SK-N-SH (cell line): ENCODE data around the gene NOMO2. TPM values are rescaled to one million over a fixed set of nuclear protein-coding genes. Genes with fewer than 3 reads are reported as not detected.
"Not testable (repeated sequence)": the region's sequence is repeated elsewhere in the genome, so short reads cannot be mapped to it uniquely, and the experiment has no call there.

Experiments used
- CTCF ChIA-PET: fragments of 300-600, 350-600 bp; formaldehyde crosslinking; extraction: SDS; loops from one replicate; lab custom pipeline; 2021; lab: Yijun Ruan, JAX
- POLR2A ChIA-PET: fragments of 350-600 bp; sonication (Branson Sonifier 250); formaldehyde crosslinking; extraction: SDS; loops from one replicate; lab custom pipeline; 2020; ENCODE audit warnings: antibody characterized with exemption, inconsistent platforms; lab: Yijun Ruan, JAX
- DNase-seq: peaks from one replicate; pipeline ENCODE4 v3.0.0; 2012
- H2AFZ ChIP-seq: fragments of 200-600 bp; sonication (generic); 2 replicates; pipeline ENCODE4 v1.8.1; 2016; ENCODE audit warnings: antibody characterized with exemption, mild to moderate bottlenecking, low read depth
- H3F3A ChIP-seq: fragments of 200-600 bp; sonication (generic); replicated peaks from 2 replicates; pipeline ENCODE3; 2016; ENCODE audit warnings: antibody characterized with exemption, mild to moderate bottlenecking; ENCODE audit not compliant: insufficient read depth
- H3K27ac ChIP-seq, 2 experiments: fragments of 200-500 bp in 1 of 2; fragments of 200-600 bp in 1 of 2; sonication (Bioruptor generic) in 1 of 2; sonication (generic), shearing (Covaris generic) in 1 of 2; 2 replicates each; pipeline versions ENCODE4 v1.5.1 to v1.6.1; 2014 to 2016; ENCODE audit warnings: low read depth in 2 of 2, inconsistent platforms in 1 of 2, low read length in 1 of 2, mild to moderate bottlenecking in 1 of 2, mixed read lengths in 1 of 2
- H3K27me3 ChIP-seq: fragments of 200-600 bp; sonication (generic), shearing (Covaris generic); 2 replicates; pipeline ENCODE4 v1.6.1; 2016; ENCODE audit warnings: mixed run types; ENCODE audit not compliant: insufficient read depth
- H3K36me3 ChIP-seq, 2 experiments: fragments of 200-500 bp in 1 of 2; fragments of 200-600 bp in 1 of 2; sonication (Bioruptor generic) in 1 of 2; sonication (generic) in 1 of 2; replicated peaks in 1 of 2; 2 replicates each; pipeline versions ENCODE3 to v1.5.1; 2014 to 2016; ENCODE audit warnings: low read length in 1 of 2, mild to moderate bottlenecking in 1 of 2; ENCODE audit not compliant: insufficient read depth in 2 of 2, control insufficient read depth in 1 of 2
- H3K4me1 ChIP-seq, 2 experiments: fragments of 200-500 bp in 1 of 2; fragments of 200-600 bp in 1 of 2; sonication (Bioruptor generic) in 1 of 2; sonication (generic), shearing (Covaris generic) in 1 of 2; 2 replicates each; pipeline versions ENCODE4 v1.5.1 to v1.6.1; 2014 to 2016; ENCODE audit warnings: low read depth in 1 of 2, low read length in 1 of 2, mixed run types in 1 of 2; ENCODE audit not compliant: insufficient read depth in 2 of 2, control insufficient read depth in 1 of 2
- H3K4me2 ChIP-seq: fragments of 200-600 bp; sonication (generic), shearing (Covaris generic); 2 replicates; pipeline ENCODE4 v1.6.1; 2017; ENCODE audit warnings: mixed run types
- H3K4me3 ChIP-seq, 2 experiments: fragments of 200-500 bp in 1 of 2; fragments of 200-600 bp in 1 of 2; sonication (Bioruptor generic) in 1 of 2; sonication (generic), shearing (Covaris generic) in 1 of 2; 2 replicates each; pipeline versions ENCODE4 v1.5.1 to v1.8.1; 2014 to 2016; ENCODE audit warnings: low read depth in 2 of 2, inconsistent platforms in 1 of 2, low read length in 1 of 2, mild to moderate bottlenecking in 1 of 2, mixed read lengths in 1 of 2, moderate library complexity in 1 of 2
- H3K79me2 ChIP-seq: fragments of 200-600 bp; sonication (generic); 2 replicates; pipeline ENCODE4 v1.8.1; 2017; ENCODE audit warnings: mild to moderate bottlenecking; ENCODE audit not compliant: insufficient read depth
- H3K9ac ChIP-seq: fragments of 200-600 bp; sonication (generic); 2 replicates; pipeline ENCODE4 v1.6.1; 2017; ENCODE audit warnings: mixed run types
- H3K9me2 ChIP-seq: fragments of 200-600 bp; sonication (generic); 2 replicates; pipeline ENCODE4 v1.6.1; 2017; ENCODE audit warnings: mixed run types
- H3K9me3 ChIP-seq: fragments of 200-600 bp; sonication (generic); 2 replicates; pipeline ENCODE4 v1.6.1; 2017; ENCODE audit warnings: mixed run types, mild to moderate bottlenecking, moderate library complexity
- H4K20me1 ChIP-seq: fragments of 200-600 bp; sonication (generic); 2 replicates; pipeline ENCODE4 v1.6.1; 2017; ENCODE audit warnings: mild to moderate bottlenecking, mixed run types; ENCODE audit not compliant: insufficient read depth
- FOSL2 ChIP-seq: IDR thresholded peaks from 2 replicates; pipeline ENCODE4 v1.4.0; 2012; ENCODE audit warnings: low read depth, mild to moderate bottlenecking, moderate library complexity, borderline replicate concordance
- WGBS: methylation state at CpG from one replicate; pipeline ENCODE4 v1.1.6; 2017; ENCODE audit warnings: low lambda C conversion rate; 5-methylcytosine and 5-hydroxymethylcytosine counted together
- polyA plus RNA-seq, 3 experiments: library from polyadenylated mRNA; depleted of rRNA; stranded (reverse); fragments of >200 nt; gene quantifications; 2 replicates each; pipeline ENCODE4 v1.2.3, GENCODE V29; 2012

NOMO2 gene
- polyA plus RNA-seq, 1 of the 3 experiments (the other 2 are of a cell fraction): 202 TPM

DNA sequence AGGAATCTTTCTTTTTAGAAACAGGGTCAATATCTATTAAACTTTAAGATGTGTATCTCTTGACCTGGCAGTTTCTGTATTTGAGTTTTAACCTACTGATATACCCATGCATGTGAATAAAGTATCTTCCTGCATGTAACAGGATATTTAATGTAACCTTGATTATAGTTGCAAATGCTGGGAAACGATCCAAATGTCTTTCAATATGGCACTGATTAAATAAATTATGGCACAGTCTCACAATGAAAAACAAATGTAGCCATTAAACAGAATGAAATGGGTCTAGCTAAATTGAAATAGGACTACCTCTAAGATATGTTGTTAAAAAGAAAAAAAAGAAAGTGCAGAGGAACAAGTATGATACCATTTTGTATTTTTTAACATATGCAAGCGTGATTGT lies 35.8 kb upstream of the NOMO2 start:
- H2AFZ ChIP-seq, H3K4me3 ChIP-seq, DNase-seq, CTCF ChIA-PET, H3K9me2 ChIP-seq, H3K4me2 ChIP-seq, POLR2A ChIA-PET, H4K20me1 ChIP-seq, H3K27ac ChIP-seq, H3K9me3 ChIP-seq, H3K4me1 ChIP-seq, H3K79me2 ChIP-seq, H3F3A ChIP-seq, H3K9ac ChIP-seq, H3K27me3 ChIP-seq, H3K36me3 ChIP-seq: not testable (repeated sequence)
- WGBS: 3% methylated on average over 2 of the region's 2 CpGs

DNA sequence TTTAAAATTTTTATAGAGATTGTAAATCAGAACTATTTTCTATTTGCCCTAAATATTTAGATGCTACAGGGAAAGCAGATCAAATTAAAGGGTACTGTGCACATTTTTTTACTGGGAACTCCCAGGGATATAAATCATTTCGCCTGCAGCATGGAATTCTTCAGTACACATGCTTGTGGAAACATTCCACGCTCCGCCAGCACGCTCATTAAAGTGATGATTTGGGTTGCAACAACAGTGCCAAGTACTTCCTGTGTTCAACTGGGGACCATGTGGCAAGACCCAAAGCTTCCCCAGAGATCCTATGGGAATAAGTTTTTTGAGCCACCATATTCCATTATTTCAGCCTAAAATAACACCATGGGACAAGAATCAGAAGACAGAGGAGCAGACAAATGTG lies 35.4 kb upstream of the NOMO2 start:
- H3K36me3 ChIP-seq, CTCF ChIA-PET, H4K20me1 ChIP-seq, DNase-seq, H3K9ac ChIP-seq, H3K9me2 ChIP-seq, H3K4me1 ChIP-seq, H3K79me2 ChIP-seq, H3K4me2 ChIP-seq, H3F3A ChIP-seq, H3K4me3 ChIP-seq, POLR2A ChIA-PET, H3K27ac ChIP-seq, H3K9me3 ChIP-seq, H3K27me3 ChIP-seq, H2AFZ ChIP-seq: not testable (repeated sequence)
- WGBS: 6% methylated on average over 4 of the region's 4 CpGs

DNA sequence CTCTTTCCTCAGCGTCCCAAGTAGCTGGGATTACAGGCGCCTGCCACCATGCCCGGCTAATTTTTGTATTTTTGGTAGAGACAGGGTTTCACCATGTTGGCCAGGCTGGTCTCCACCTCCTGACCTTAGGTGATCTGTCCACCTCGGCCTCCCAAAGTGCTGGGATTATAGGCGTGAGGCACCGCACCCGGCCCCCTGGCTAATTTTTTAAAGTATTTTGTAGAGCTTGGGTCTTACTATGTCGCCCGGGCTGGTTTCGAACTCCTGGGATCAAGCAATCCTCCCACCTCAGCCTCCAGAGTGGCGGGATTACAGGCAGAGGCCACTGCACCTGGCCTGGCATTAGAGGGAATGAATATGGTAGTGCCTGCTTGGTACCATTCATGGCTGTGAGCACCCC lies 33.9 kb upstream of the NOMO2 start:
- H2AFZ ChIP-seq, H3K4me2 ChIP-seq, H3K36me3 ChIP-seq, DNase-seq, H3K79me2 ChIP-seq, H3K27me3 ChIP-seq, H3K9me2 ChIP-seq, H3F3A ChIP-seq, H3K9ac ChIP-seq, H3K4me3 ChIP-seq, H3K4me1 ChIP-seq, POLR2A ChIA-PET, CTCF ChIA-PET, H3K9me3 ChIP-seq, H3K27ac ChIP-seq, H4K20me1 ChIP-seq: not testable (repeated sequence)
- 70% methylated on average over 11 of the region's 11 CpGs for WGBS

GRCh38 chr16:18594880-18595279 lies 33.0 kb upstream of the NOMO2 start:
- H3K9me3 ChIP-seq, H2AFZ ChIP-seq, H4K20me1 ChIP-seq, H3K4me1 ChIP-seq, H3K79me2 ChIP-seq, H3K27ac ChIP-seq, H3K4me2 ChIP-seq, H3K4me3 ChIP-seq, POLR2A ChIA-PET, DNase-seq, H3K36me3 ChIP-seq, H3K9me2 ChIP-seq, H3K27me3 ChIP-seq, H3K9ac ChIP-seq, H3F3A ChIP-seq, CTCF ChIA-PET: not testable (repeated sequence)
- TF ChIP-seq FOSL2: 0 out of 2 replicates have a peak, but pooled peaks have one; percentile 18
- WGBS: 51% methylated on average over 5 of the region's 5 CpGs

DNA sequence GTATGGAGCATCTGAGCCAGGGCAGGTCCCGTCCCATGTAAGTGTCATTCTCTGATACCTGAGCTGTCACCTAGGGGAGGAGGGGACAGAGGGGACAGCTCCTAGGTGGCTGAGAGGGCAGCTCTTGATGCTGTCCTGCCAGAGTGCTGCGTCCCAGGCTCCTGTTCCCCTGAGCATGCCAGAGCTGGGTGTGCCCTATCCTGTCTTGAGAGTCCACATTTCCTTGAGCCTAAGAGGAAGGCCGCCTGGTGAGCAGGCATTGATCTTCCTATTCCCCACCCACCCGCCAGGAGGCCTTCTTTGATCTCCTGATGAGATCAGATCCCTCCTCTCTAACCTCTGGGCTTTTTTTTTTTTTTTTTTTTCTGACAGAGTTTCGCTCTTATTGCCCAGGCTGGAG lies 32.0 kb upstream of the NOMO2 start:
- H3K36me3 ChIP-seq, H3K27me3 ChIP-seq, H3K4me3 ChIP-seq, H4K20me1 ChIP-seq, H2AFZ ChIP-seq, DNase-seq, POLR2A ChIA-PET, H3K9me3 ChIP-seq, H3K9me2 ChIP-seq, H3K27ac ChIP-seq, H3K4me2 ChIP-seq, H3K4me1 ChIP-seq, H3K79me2 ChIP-seq, H3K9ac ChIP-seq, H3F3A ChIP-seq, CTCF ChIA-PET: not testable (repeated sequence)
- 63% methylated on average over 4 of the region's 5 CpGs for whole genome bisulfite sequencing

DNA sequence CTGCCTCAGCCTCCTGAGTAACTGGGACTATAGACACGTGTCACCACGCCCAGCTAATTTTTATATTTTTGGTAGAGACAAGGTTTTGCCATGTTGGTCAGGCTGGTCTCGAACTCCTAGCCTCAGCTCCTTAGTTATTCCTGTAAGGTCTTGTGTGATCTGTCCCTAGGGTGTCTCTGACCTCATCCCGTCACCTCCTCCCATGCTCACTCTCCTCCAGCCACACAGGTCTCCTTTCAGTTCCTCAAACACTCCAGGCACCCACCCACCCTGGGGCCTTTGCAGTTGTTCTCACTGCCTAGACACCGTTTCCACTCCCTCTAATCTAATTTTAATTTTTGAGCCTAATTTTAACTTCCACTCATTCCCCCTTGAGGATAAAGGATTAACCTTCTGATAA lies 31.1 kb upstream of the NOMO2 start:
- H2AFZ ChIP-seq, H3K36me3 ChIP-seq, POLR2A ChIA-PET, H3K27me3 ChIP-seq, H3K79me2 ChIP-seq, H3F3A ChIP-seq, DNase-seq, H3K27ac ChIP-seq, H3K9me2 ChIP-seq, H3K4me2 ChIP-seq, H3K9me3 ChIP-seq, H3K4me1 ChIP-seq, H4K20me1 ChIP-seq, H3K9ac ChIP-seq, H3K4me3 ChIP-seq, CTCF ChIA-PET: not testable (repeated sequence)
- 50% methylated on average over 5 of the region's 5 CpGs for WGBS
